Measurements from ENCODE around the gene IL3RA. TPM values are rescaled to one million over a fixed set of nuclear protein-coding genes. Genes with fewer than 3 reads are reported as not detected.

Gene IL3RA
- not detected in 2 replicates for total RNA-seq

DNA sequence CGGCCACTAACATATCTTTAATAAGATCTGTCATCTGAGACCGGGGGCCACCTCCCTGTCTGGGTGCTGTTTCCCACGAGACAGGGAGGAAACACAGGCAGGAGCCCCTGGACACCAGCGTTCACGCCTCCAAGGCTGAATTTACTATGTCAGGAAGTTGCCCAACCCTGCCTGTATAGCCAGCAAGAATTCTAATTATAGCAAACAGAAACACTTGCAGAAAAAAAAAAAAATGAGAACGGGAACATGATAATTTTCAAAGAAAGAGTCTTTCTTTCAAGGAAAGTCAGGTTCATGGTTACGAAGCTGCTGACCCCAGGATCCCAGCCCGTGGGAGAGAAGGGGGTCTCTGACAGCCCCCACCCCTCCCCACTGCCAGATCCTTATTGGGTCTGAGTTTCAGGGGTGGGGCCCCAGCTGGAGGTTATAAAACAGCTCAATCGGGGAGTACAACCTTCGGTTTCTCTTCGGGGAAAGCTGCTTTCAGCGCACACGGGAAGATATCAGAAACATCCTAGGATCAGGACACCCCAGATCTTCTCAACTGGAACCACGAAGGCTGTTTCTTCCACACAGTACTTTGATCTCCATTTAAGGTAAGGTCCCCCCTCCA lies at the start of gene IL3RA:
TSS of gene IL3RA (plus strand) at position 455 of the 613 bp plus-strand sequence. CDS start 4,981 bp downstream, outside the sequence.

DNA sequence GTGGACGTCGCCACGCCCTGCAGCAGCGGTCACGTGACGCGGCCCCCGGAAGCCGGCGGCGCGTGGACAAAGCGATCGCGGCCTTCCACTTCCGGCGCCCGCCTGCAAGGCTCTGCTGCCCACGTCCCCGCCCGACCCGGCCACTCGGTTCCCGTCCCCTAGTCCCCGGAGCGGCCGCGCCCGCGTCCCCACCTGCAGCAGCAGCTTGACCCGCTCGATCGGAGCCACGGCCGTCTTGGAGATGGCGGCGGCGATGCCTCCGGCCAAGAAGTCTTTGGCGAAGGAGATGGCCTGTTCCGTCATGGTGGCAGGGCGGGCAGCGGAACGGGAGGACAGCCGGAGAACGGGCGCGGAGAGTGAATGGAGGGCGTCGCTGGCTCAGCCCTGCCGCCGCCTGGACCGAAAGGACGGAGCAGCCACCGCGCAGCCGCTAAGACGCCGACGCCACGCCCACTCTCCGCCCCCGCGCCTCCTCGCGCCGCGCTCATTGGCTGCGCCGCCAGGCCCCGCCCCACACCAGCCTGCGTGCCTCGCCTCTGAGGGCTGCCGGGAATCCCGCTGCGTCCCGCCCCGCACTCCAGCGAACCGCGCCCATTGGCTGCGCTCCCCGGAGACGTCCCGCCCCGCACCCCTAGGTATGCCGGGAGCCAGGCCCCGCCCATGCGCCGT lies 55.3 kb downstream of the IL3RA start, which contains the start of gene SLC25A6:
TSS of gene SLC25A6 (minus strand) at position 407 of the 669 bp plus-strand sequence. CDS start at position 303, 104 bp downstream.

Small RNA genes lying within 50 kb of the gene (small RNA-seq; reads per million reads assigned to genes)
- not detected for gene MIR3690 (ENCODE audit: low replicate concordance)
- not detected for gene RNA5SP498 (ENCODE audit: low replicate concordance)

Other genes with a start within 250 kb of the IL3RA start
- not detected in 2 replicates for gene CRLF2, start 124.1 kb upstream of the IL3RA start, total RNA-seq
- gene CSF2RA, start 68.0 kb upstream of the IL3RA start, total RNA-seq: 0.14 TPM in 1 of 2 replicates, not detected in the other
- gene SLC25A6, start 55.3 kb downstream of the IL3RA start, total RNA-seq: 218 and 564 TPM in 2 replicates
- gene ASMTL, start 116.1 kb downstream of the IL3RA start, total RNA-seq: 14.0 and 27.8 TPM in 2 replicates
- gene P2RY8, start 200.4 kb downstream of the IL3RA start, total RNA-seq: not detected in 2 replicates

Measured in placental pericyte (primary cell).